GM10266 (cell line): Measurements from ENCODE around the gene MTA3.
A peak's percentile ranks its signal among the peaks of the same experiment; 100 is the strongest.

Experiments
- DNase-seq: peaks from one replicate; pipeline ENCODE4 v3.0.0; 2012; ENCODE audit errors: extremely low spot score
- TF ChIP-seq, protein P1 (sequence below): IDR thresholded peaks from 2 replicates; pipeline ENCODE4 v1.5.1; 2012; ENCODE audit warnings: mild to moderate bottlenecking, low read depth; ENCODE audit not compliant: control insufficient read depth, insufficient read depth; ENCODE audit errors: missing control alignments

The MTA3 gene

DNA sequence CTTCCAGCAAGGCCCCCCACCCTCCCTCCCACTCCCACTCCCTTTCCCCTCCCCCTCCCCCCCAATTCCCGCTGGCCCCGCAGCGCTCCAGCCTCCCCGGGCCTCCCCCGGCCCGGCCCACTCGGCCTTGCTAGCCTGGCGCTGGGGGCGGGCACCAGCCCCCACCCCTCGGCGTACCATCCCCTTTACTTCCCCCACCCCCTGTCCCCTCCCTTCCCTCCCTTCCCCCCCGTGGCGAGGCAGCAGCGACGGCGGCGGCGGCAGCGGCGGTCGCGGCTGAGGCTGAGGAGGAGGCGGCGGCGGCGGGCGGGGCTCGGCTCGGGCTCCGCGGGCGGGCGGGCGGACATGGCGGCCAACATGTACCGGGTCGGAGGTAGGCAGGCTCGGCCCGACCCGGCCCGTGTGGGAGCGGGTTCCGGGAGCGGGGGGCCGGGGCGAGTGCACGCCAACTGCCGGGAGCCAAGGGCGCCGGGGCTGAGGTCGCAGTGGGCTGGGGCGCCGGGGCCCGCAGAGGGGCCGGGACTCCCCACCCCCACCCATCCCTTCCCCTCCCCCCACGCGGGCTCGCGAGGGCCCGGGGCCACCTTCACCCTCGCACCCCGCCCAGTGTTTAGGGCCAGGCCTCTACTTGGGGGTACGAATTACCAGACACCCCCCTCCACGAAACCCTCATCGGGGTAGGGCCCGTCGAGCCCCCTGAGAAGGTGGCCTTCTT lies at the start of gene MTA3:
MTA3 (plus strand) TSS at position 232 of the 715 bp plus-strand sequence; CDS start at position 346, 114 bp downstream.
- TF ChIP-seq, protein P1, sequence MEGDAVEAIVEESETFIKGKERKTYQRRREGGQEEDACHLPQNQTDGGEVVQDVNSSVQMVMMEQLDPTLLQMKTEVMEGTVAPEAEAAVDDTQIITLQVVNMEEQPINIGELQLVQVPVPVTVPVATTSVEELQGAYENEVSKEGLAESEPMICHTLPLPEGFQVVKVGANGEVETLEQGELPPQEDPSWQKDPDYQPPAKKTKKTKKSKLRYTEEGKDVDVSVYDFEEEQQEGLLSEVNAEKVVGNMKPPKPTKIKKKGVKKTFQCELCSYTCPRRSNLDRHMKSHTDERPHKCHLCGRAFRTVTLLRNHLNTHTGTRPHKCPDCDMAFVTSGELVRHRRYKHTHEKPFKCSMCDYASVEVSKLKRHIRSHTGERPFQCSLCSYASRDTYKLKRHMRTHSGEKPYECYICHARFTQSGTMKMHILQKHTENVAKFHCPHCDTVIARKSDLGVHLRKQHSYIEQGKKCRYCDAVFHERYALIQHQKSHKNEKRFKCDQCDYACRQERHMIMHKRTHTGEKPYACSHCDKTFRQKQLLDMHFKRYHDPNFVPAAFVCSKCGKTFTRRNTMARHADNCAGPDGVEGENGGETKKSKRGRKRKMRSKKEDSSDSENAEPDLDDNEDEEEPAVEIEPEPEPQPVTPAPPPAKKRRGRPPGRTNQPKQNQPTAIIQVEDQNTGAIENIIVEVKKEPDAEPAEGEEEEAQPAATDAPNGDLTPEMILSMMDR: no peak

DNA sequence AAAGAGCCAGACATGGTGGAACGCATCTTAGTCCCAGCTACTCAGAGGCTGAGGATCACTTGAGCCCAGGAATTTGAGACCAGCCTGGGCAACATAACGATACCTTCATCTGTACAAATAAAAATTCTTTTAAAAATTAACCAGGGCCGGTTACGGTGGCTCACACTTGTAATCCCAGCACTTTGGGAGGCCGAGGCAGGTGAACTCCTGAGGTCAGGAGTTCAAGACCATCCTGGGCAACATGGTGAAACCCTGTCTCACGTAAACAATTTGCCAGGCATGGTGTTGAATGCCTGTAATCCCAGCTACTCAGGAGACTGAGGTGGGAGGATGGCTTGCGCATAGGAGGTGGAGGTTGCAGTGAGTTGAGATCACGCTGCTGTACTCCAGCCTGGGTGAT lies 48.8 kb upstream of the MTA3 start:
- no peak for DNase-seq
- TF ChIP-seq, protein P1: no peak

More for the DNA sequence above, at the start of gene MTA3:
- DNase-seq: peak; percentile 75

DNA sequence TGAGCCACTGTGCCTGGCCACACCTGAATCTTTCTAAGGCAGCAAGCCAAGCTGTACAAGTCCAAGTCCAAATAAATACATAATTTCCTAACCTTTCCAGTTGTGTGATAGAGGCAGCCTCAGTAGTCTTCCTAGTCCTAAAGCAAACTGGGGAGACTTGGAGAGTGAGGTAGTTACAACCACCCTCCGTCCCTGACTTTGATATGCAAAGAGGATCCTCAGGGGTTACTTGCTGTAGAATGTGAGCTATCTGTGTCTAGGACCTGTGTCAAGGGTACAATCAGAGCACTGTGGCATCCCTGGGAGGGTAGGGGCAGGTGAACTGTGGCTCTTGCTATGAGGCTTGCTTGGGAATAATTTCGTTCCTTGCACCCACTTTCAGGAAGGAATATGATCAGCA lies 46.4 kb upstream of the MTA3 start:
- TF ChIP-seq, protein P1: no peak
- DNase-seq: no peak

DNA sequence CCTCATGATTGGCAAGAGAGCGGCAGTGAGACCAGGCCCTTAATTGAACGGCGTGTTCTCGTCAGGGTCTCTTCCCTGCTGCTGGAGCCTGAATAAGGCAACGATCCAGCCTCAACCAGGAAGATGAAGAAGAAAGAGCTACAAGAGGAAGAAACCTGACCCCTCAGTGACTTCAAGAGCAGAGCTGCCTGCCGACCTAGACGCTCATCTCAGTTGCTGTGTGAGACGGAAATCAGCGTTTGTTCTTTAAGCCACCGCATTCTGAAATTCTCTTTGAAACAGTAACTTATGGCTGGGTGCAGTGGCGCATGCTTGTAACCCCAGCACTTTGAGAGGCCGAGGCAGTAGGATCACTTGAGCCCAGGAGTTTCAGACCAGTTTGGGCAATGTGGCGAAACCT lies 45.1 kb upstream of the MTA3 start:
- DNase-seq: no peak
- TF ChIP-seq, protein P1: no peak

DNA sequence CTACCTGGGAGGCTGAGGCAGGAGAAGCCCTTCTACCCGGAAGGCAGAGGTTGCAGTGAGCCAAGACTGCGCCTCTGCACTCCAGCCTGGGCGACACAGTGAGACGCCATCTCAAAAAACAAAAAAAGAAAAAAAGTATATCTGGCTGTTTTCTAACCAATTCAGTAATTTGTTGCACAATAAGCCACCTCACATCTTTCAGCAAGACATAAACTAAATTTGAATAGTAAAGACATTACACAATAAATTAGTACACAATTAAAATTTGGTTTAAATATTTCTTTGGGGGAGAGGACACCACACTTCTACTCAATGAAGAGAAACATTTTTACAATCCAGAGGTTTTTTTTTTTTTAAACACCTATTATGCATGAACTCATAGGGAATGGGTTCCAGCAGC lies 36.0 kb upstream of the MTA3 start:
- no peak for DNase-seq
- TF ChIP-seq, protein P1: no peak

DNA sequence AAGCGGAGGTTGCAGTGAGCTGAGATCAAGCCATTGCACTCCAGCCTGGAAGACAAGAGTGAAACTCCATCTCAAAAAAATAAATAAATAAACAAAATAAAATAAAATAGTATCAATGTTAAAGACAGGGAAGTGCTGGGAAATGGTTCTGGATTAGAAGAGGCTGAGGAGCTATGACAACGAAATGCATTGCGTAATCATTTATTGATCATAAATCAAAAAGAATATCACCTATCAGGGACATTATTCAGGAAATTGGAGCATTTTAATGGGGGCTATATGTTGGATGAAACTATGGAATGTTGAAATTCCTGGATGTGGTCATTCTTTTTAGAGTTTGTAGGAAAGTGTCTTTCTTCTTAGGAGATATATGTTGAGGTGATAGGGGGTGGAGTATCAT lies 30.9 kb upstream of the MTA3 start:
- TF ChIP-seq, protein P1: no peak
- no peak for DNase-seq

DNA sequence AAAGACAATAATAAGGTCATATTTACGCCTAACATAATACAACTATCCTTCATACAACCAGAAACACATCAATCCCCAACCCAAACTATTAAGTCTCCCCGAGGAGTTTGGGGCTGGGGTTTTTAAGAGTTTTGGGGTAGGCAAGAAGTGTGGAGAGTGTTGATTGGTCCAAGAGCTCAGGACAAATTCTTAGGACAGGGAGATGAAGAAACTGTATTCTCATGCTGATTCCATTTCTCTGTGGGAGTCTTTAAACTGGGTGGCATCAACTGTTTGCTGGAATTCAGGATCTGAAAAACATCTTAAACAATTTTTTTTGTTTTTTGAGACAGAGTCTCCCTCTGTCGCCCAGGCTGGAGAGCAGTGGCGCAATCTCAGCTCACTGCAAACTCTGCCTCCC lies 25.6 kb upstream of the MTA3 start:
- no peak for DNase-seq
- TF ChIP-seq, protein P1: no peak
